ENCODE measurements around the gene TSPOAP1.

GRCh38 chr17:58281511-58282011, 47.0 kb downstream of the TSPOAP1 start:
- TF ChIP-seq RFX5 (IDR thresholded peaks at IDR 0.05; ENCODE audit: low read depth, low read length) (no peak), CTCF (conservative IDR thresholded peaks at IDR 0.05; ENCODE audit: low read depth, low read length) (no peak), POLR2A (IDR thresholded peaks at IDR 0.05; ENCODE audit: low read depth, low read length) (no peak), CEBPB (IDR thresholded peaks at IDR 0.05; ENCODE audit: low read depth, low read length) (no peak), NFE2L2 (IDR thresholded peaks at IDR 0.05; ENCODE audit: low read depth, low read length) (no peak), MAZ (IDR thresholded peaks at IDR 0.05; ENCODE audit: borderline replicate concordance, low read depth, low read length) (no peak), USF2 (IDR thresholded peaks at IDR 0.05; ENCODE audit: low read depth, low read length) (no peak), FOS (IDR thresholded peaks at IDR 0.05; ENCODE audit: low read depth, low read length) (no peak), RAD21 (IDR thresholded peaks at IDR 0.05; ENCODE audit: low read length) (no peak), CHD1 (IDR thresholded peaks at IDR 0.05; ENCODE audit: low read depth, low read length) (no peak)

Measured in IMR-90 (cell line).